Caco-2 (cell line): ENCODE data around the gene SNAP29. TPM values are rescaled to one million over a fixed set of nuclear protein-coding genes. Genes with fewer than 3 reads are reported as not detected.
A peak's percentile ranks its signal among the peaks of the same experiment; 100 is the strongest.

Experiments
- BruUV-seq: library from RNA; stranded (reverse); fragments of 400-500 nt; replicated peaks from 2 replicates; lab custom pipeline; 2021; lab: Mats Ljungman, UMichigan
- CTCF ChIA-PET: fragments of 300-600 bp; sonication (Branson Sonifier 250); formaldehyde crosslinking; loops from one replicate; lab custom pipeline; 2022; ENCODE audit warnings: antibody characterized with exemption; lab: Charles Lee
- POLR2A ChIA-PET: fragments of 300-600 bp; sonication (Branson Sonifier 250); formaldehyde crosslinking; loops from one replicate; lab custom pipeline; 2022; ENCODE audit warnings: antibody characterized with exemption; lab: Charles Lee
- DNase-seq, 2 experiments: peaks; one replicate each; pipeline versions ENCODE4 v3.0.0 to v3.0.0-alpha.2; 2020 to 2022
- H3K27me3 ChIP-seq: replicated peaks from 2 replicates; pipeline ENCODE4 v1.6.0; 2011; ENCODE audit warnings: low read length; ENCODE audit not compliant: control insufficient read depth, insufficient read depth
- H3K36me3 ChIP-seq: 2 replicates; pipeline ENCODE4 v1.5.1; 2011; ENCODE audit warnings: low read length; ENCODE audit not compliant: control insufficient read depth, insufficient read depth
- H3K4me1 ChIP-seq: fragments of 250-450 bp; sonication (Bioruptor Pico); 2 replicates; pipeline ENCODE4 v1.5.1; 2020; ENCODE audit warnings: mild to moderate bottlenecking
- H3K4me3 ChIP-seq: 2 replicates; pipeline ENCODE4 v1.5.1; 2011; ENCODE audit warnings: low read depth, mild to moderate bottlenecking, control low read depth, low read length
- H3K9me3 ChIP-seq: fragments of 250-450 bp; sonication (Bioruptor Pico); 2 replicates; pipeline ENCODE4 v1.5.1; 2020; ENCODE audit warnings: mild to moderate bottlenecking, moderate library complexity
- H3K27ac Mint-ChIP-seq: one replicate; pipeline ENCODE4 v1.8.0; 2022; ENCODE audit warnings: mixed read lengths; ENCODE audit not compliant: unreplicated experiment
- H3K27me3 Mint-ChIP-seq: one replicate; pipeline ENCODE4 v1.8.0; 2022; ENCODE audit warnings: mixed read lengths; ENCODE audit not compliant: insufficient read depth, unreplicated experiment
- H3K36me3 Mint-ChIP-seq: one replicate; pipeline ENCODE4 v1.8.0; 2022; ENCODE audit warnings: mild to moderate bottlenecking, mixed read lengths; ENCODE audit not compliant: insufficient read depth, unreplicated experiment
- H3K4me1 Mint-ChIP-seq: one replicate; pipeline ENCODE4 v1.8.0; 2022; ENCODE audit warnings: low read depth, mixed read lengths; ENCODE audit not compliant: unreplicated experiment
- H3K4me3 Mint-ChIP-seq: one replicate; pipeline ENCODE4 v1.8.0; 2022; ENCODE audit warnings: mild to moderate bottlenecking, moderate library complexity, mixed read lengths; ENCODE audit not compliant: unreplicated experiment
- H3K9me3 Mint-ChIP-seq: one replicate; pipeline ENCODE4 v1.8.0; 2022; ENCODE audit warnings: mixed read lengths; ENCODE audit not compliant: unreplicated experiment
- intact Hi-C: fragments of 100-400 bp; cut with micrococcal nuclease; formaldehyde crosslinking; loops from one replicate; pipeline ENCODE4 v1.10.0; 2022; ENCODE audit not compliant: unreplicated experiment
- total RNA-seq: library from RNA; stranded (reverse); gene quantifications from 2 replicates; pipeline ENCODE4 v1.2.3, GENCODE V29; 2022
- TF ChIP-seq, protein P1 (sequence below), 2 experiments: fragments of 200-600 bp in 1 of 2; IDR thresholded peaks; 1 replicate in 1 of 2; 2 replicates in 1 of 2; pipeline versions ENCODE4 v1.5.1 to v1.8.0; 2011 to 2022; ENCODE audit warnings: antibody characterized with exemption in 1 of 2, control low read depth in 1 of 2, inconsistent platforms in 1 of 2, low read depth in 1 of 2, low read length in 1 of 2, mild to moderate bottlenecking in 1 of 2, moderate library complexity in 1 of 2; ENCODE audit not compliant: insufficient read depth in 1 of 2, severe bottlenecking in 1 of 2, unreplicated experiment in 1 of 2

Gene SNAP29
- total RNA-seq, 1 experiment from 2014 or later = 26.2 TPM

DNA sequence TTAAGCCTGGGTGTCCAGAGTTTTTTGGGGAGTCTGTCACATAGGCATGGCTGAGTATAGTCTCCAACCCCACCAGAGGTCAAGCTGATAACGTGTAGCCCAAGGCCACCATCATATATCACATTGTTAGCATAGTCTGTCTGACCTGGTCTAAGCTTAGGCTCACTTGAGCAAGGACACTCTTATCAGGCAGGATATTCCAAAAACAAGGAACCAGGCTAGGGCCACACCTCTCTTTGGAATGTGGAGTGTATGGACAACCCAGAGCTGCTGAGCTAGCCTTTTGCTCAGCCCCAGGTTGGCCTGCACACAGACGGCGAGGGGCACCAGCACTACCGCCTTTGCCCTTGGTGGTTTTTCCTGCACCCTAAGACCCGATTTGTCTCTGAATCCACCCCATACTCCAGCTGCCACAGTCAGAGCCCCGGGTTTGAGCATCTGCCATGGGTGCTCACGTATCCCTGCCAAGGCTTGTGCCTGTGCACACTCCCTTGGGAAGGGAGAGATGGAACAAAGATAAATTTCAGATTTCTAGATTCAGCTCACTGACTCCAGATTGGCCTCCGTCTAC, 7.2 kb downstream of the SNAP29 start:
- H3K36me3 Mint-ChIP-seq = peaks cover 13% of the 10 kb centered on the region
- no peak overlapping the region for H3K27ac Mint-ChIP-seq

GRCh38 chr22:20866736-20867135, 7.9 kb downstream of the SNAP29 start:
- Mint-ChIP-seq H3K4me3 (no peak overlapping the region), H3K27me3 (no peaks in the 10 kb centered on the region), H3K36me3 (peaks cover 21% of the 10 kb centered on the region), H3K9me3 (no peaks in the 10 kb centered on the region), H3K4me1 (peaks cover 23% of the 10 kb centered on the region), H3K27ac (peak overlapping the region; percentile 69)
- no peaks in the 10 kb centered on the region; the same call in 1 of the 2 replicates for H3K36me3 ChIP-seq
- ChIA-PET CTCF (interaction anchor here (0.8 to 3.9 kb wide), 4 partner anchors 19 to 89 kb away, joined by 3 to 22 read pairs (median 6); no protein-coding TSS in a partner anchor), POLR2A (no interaction called here)
- H3K9me3 ChIP-seq = no peaks in the 10 kb centered on the region
- intact Hi-C loops = loop anchor here (1.0 kb wide), 2 partner anchors 8 to 19 kb away; partner anchors contain the start of gene PI4KA
- H3K4me3 ChIP-seq = no peak overlapping the region
- no peaks in the 10 kb centered on the region for H3K27me3 ChIP-seq
- TF ChIP-seq, protein P1, sequence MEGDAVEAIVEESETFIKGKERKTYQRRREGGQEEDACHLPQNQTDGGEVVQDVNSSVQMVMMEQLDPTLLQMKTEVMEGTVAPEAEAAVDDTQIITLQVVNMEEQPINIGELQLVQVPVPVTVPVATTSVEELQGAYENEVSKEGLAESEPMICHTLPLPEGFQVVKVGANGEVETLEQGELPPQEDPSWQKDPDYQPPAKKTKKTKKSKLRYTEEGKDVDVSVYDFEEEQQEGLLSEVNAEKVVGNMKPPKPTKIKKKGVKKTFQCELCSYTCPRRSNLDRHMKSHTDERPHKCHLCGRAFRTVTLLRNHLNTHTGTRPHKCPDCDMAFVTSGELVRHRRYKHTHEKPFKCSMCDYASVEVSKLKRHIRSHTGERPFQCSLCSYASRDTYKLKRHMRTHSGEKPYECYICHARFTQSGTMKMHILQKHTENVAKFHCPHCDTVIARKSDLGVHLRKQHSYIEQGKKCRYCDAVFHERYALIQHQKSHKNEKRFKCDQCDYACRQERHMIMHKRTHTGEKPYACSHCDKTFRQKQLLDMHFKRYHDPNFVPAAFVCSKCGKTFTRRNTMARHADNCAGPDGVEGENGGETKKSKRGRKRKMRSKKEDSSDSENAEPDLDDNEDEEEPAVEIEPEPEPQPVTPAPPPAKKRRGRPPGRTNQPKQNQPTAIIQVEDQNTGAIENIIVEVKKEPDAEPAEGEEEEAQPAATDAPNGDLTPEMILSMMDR (IDR thresholded peaks at IDR 0.05; ENCODE audit: insufficient read depth in 1 of 2, low read depth in 1 of 2, low read length in 1 of 2, severe bottlenecking in 1 of 2, unreplicated experiment in 1 of 2) = no peak
- no peak for DNase-seq
- peaks cover 29% of the 10 kb centered on the region for H3K4me1 ChIP-seq
- BruUV-seq = no TSS peak

More for the DNA sequence above, 7.2 kb downstream of the SNAP29 start:
- ChIA-PET POLR2A (no interaction called here), CTCF (interaction anchor here (0.5 to 3.9 kb wide), 3 partner anchors 20 to 709 kb away, joined by 3 to 22 read pairs (median 4); no protein-coding TSS in a partner anchor)
- Histone ChIP-seq H3K4me3 (no peak overlapping the region), H3K9me3 (no peaks in the 10 kb centered on the region), H3K4me1 (peaks cover 29% of the 10 kb centered on the region), H3K36me3 (no peaks in the 10 kb centered on the region; the same call in 1 of the 2 replicates), H3K27me3 (no peaks in the 10 kb centered on the region)
- DNase-seq = peak; percentile 42 to 60
- H3K27me3 Mint-ChIP-seq = no peaks in the 10 kb centered on the region
- H3K4me3 Mint-ChIP-seq = no peak overlapping the region
- TF ChIP-seq, protein P1 (IDR thresholded peaks at IDR 0.05; ENCODE audit: insufficient read depth in 1 of 2, low read depth in 1 of 2, low read length in 1 of 2, severe bottlenecking in 1 of 2, unreplicated experiment in 1 of 2) = no peak
- peaks cover 23% of the 10 kb centered on the region for H3K4me1 Mint-ChIP-seq
- BruUV-seq = no TSS peak
- no peaks in the 10 kb centered on the region for H3K9me3 Mint-ChIP-seq
- intact Hi-C loops = no loop called here

GRCh38 chr22:20867179-20868024, 8.6 kb downstream of the SNAP29 start:
- Mint-ChIP-seq H3K4me1 (peaks cover 23% of the 10 kb centered on the region), H3K27me3 (no peaks in the 10 kb centered on the region), H3K36me3 (peaks cover 21% of the 10 kb centered on the region), H3K9me3 (no peaks in the 10 kb centered on the region), H3K27ac (peak overlapping the region; percentile 69), H3K4me3 (no peak overlapping the region)
- CTCF ChIA-PET = interaction anchor here (0.8 to 3.9 kb wide), 3 partner anchors 18 to 90 kb away, joined by 3 to 22 read pairs (median 8); no protein-coding TSS in a partner anchor
- Histone ChIP-seq H3K9me3 (no peaks in the 10 kb centered on the region), H3K36me3 (no peaks in the 10 kb centered on the region; the same call in 1 of the 2 replicates), H3K4me3 (no peak overlapping the region), H3K4me1 (peaks cover 29% of the 10 kb centered on the region), H3K27me3 (no peaks in the 10 kb centered on the region)
- DNase-seq = peak; percentile 63
- TF ChIP-seq, protein P1 (IDR thresholded peaks at IDR 0.05; ENCODE audit: insufficient read depth in 1 of 2, low read depth in 1 of 2, low read length in 1 of 2, severe bottlenecking in 1 of 2, unreplicated experiment in 1 of 2) = no peak
- BruUV-seq = no TSS peak
- intact Hi-C loops = loop anchor here (1.0 kb wide), 2 partner anchors 9 to 18 kb away; partner anchors contain the start of gene PI4KA
- POLR2A ChIA-PET = no interaction called here
